Omental fat pad (tissue), 4 donors: Measurements from ENCODE around the gene PLSCR2. TPM values are rescaled to one million over a fixed set of nuclear protein-coding genes. Genes with fewer than 3 reads are reported as not detected.

Source experiments
- ATAC-seq: fragments of 150-250 bp; one replicate; pipeline ENCODE4 v1.9.1; 2016; ENCODE audit warnings: mild to moderate bottlenecking, moderate library complexity; ENCODE audit not compliant: low FRiP score
- DNase-seq: peaks from one replicate; pipeline ENCODE4 v3.0.0-alpha.2; 2019; ENCODE audit warnings: low spot score
- total RNA-seq, 4 donors: library from RNA; depleted of rRNA; stranded (reverse); fragments of >200 nt; gene quantifications; one replicate each; pipeline ENCODE4 v1.1.0, GENCODE V29; 2016
- TF ChIP-seq, protein P1 (sequence below), 3 donors: fragments of 450-650 bp; IDR thresholded peaks; one replicate each; pipeline ENCODE4 v1.5.1; 2016 to 2017; ENCODE audit warnings: antibody characterized with exemption in 3 of 3, mild to moderate bottlenecking in 3 of 3, moderate library complexity in 2 of 3

The PLSCR2 gene
- total RNA-seq, 4 donors from 2014 or later, result not detected

GRCh38 chr3:146468671-146469149 lies 651 bp downstream of the PLSCR2 start:
- DNase-seq, result no peak
- no peak for ATAC-seq
- TF ChIP-seq, protein P1, sequence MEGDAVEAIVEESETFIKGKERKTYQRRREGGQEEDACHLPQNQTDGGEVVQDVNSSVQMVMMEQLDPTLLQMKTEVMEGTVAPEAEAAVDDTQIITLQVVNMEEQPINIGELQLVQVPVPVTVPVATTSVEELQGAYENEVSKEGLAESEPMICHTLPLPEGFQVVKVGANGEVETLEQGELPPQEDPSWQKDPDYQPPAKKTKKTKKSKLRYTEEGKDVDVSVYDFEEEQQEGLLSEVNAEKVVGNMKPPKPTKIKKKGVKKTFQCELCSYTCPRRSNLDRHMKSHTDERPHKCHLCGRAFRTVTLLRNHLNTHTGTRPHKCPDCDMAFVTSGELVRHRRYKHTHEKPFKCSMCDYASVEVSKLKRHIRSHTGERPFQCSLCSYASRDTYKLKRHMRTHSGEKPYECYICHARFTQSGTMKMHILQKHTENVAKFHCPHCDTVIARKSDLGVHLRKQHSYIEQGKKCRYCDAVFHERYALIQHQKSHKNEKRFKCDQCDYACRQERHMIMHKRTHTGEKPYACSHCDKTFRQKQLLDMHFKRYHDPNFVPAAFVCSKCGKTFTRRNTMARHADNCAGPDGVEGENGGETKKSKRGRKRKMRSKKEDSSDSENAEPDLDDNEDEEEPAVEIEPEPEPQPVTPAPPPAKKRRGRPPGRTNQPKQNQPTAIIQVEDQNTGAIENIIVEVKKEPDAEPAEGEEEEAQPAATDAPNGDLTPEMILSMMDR (IDR thresholded peaks at IDR 0.05), result no peak

DNA sequence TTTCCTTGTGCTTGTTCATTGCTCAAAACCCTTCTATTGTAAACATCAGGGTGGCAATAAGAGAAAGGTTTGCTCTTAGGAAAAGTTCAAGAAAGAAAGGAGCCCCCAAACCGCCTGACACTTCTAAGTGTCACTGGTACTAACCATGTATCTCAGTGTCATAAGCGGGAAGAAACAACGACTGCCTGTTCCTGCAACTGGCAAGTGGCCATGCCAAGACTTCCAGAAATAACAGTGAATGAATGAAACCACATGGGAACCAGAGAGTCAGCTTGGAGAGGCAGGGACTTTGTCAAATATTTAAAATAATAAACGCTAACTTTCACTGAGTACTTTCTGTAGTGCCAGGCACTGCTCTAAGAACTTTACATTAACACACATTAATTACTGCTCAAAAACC lies 1.1 kb downstream of the PLSCR2 start:
- no peak for ATAC-seq
- TF ChIP-seq, protein P1 (IDR thresholded peaks at IDR 0.05), result no peak
- DNase-seq, result no peak

GRCh38 chr3:146466604-146467003 lies 2.8 kb downstream of the PLSCR2 start:
- no peak for ATAC-seq

GRCh38 chr3:146465693-146466465 lies 3.5 kb downstream of the PLSCR2 start:
- no peak for ATAC-seq
- TF ChIP-seq, protein P1 (IDR thresholded peaks at IDR 0.05), result no peak
- no peak for DNase-seq

More at GRCh38 chr3:146466604-146467003, 2.8 kb downstream of the PLSCR2 start:
- no peak for DNase-seq
- TF ChIP-seq, protein P1 (IDR thresholded peaks at IDR 0.05), result no peak

DNA sequence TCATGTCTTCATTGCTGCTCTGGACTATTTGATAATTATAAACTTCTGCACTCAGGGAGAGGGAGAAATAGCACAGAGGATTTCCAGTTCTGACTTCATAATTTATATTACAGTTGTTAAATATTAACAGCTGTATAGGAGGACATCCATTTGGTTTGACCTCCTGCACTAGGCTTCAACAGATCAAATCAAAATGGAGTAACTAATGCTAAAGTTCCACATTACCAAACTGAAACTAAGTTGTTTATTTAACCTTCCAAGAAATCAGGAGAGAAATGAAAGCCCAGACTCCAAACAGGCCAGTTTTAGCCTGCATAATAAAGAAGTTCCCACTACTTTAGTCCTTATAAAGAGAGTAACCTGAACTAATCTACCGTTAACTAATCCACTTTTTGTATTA lies 4.6 kb downstream of the PLSCR2 start:
- DNase-seq (no peak), ATAC-seq (no peak)
- TF ChIP-seq, protein P1 (IDR thresholded peaks at IDR 0.05), result no peak

DNA sequence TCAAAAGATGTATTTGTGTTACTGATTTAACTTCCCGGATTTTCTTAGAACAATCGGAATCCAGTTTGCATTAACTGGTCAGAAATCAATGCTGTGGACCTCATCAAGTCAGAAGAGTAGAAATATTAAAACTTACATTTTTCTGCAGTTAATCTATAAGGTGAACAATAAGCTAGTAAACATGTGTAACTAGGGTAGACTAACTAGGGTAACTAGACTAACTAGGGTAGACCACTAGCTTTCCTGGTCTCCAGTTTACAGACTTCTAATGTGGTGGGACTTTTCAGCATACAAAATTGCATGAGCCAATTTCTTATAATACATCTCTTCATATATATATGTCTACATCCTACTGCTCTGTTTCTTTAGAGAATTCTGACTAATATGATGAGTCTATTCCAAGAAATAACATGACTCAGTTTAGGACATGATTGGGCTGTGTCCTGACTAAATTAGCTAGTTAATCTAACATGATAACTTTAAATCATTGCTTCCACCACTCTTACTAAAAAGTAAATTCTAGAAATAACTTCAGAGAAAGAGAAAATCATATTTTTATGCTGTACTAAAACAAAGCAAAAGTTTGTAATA lies 5.3 kb downstream of the PLSCR2 start:
- ATAC-seq (no peak), DNase-seq (no peak)
- TF ChIP-seq, protein P1 (IDR thresholded peaks at IDR 0.05), result no peak

GRCh38 chr3:146454796-146455195 lies 14.6 kb downstream of the PLSCR2 start:
- DNase-seq (no peak), ATAC-seq (no peak)
- TF ChIP-seq, protein P1 (IDR thresholded peaks at IDR 0.05), result no peak
